Caco-2 (cell line): ENCODE data around the gene INO80C. TPM values are rescaled to one million over a fixed set of nuclear protein-coding genes. Genes with fewer than 3 reads are reported as not detected.

Source experiments
- BruUV-seq: library from RNA; stranded (reverse); fragments of 400-500 nt; replicated peaks from 2 replicates; lab custom pipeline; 2021; lab: Mats Ljungman, UMichigan
- CTCF ChIA-PET: fragments of 300-600 bp; sonication (Branson Sonifier 250); formaldehyde crosslinking; loops from one replicate; lab custom pipeline; 2022; ENCODE audit warnings: antibody characterized with exemption; lab: Charles Lee
- POLR2A ChIA-PET: fragments of 300-600 bp; sonication (Branson Sonifier 250); formaldehyde crosslinking; loops from one replicate; lab custom pipeline; 2022; ENCODE audit warnings: antibody characterized with exemption; lab: Charles Lee
- DNase-seq, 2 experiments: peaks; one replicate each; pipeline versions ENCODE4 v3.0.0 to v3.0.0-alpha.2; 2020 to 2022
- H3K27me3 ChIP-seq: replicated peaks from 2 replicates; pipeline ENCODE4 v1.6.0; 2011; ENCODE audit warnings: low read length; ENCODE audit not compliant: control insufficient read depth, insufficient read depth
- H3K36me3 ChIP-seq: 2 replicates; pipeline ENCODE4 v1.5.1; 2011; ENCODE audit warnings: low read length; ENCODE audit not compliant: control insufficient read depth, insufficient read depth
- H3K4me1 ChIP-seq: fragments of 250-450 bp; sonication (Bioruptor Pico); 2 replicates; pipeline ENCODE4 v1.5.1; 2020; ENCODE audit warnings: mild to moderate bottlenecking
- H3K4me3 ChIP-seq: 2 replicates; pipeline ENCODE4 v1.5.1; 2011; ENCODE audit warnings: low read depth, mild to moderate bottlenecking, control low read depth, low read length
- H3K9me3 ChIP-seq: fragments of 250-450 bp; sonication (Bioruptor Pico); 2 replicates; pipeline ENCODE4 v1.5.1; 2020; ENCODE audit warnings: mild to moderate bottlenecking, moderate library complexity
- H3K27ac Mint-ChIP-seq: one replicate; pipeline ENCODE4 v1.8.0; 2022; ENCODE audit warnings: mixed read lengths; ENCODE audit not compliant: unreplicated experiment
- H3K27me3 Mint-ChIP-seq: one replicate; pipeline ENCODE4 v1.8.0; 2022; ENCODE audit warnings: mixed read lengths; ENCODE audit not compliant: insufficient read depth, unreplicated experiment
- H3K36me3 Mint-ChIP-seq: one replicate; pipeline ENCODE4 v1.8.0; 2022; ENCODE audit warnings: mild to moderate bottlenecking, mixed read lengths; ENCODE audit not compliant: insufficient read depth, unreplicated experiment
- H3K4me1 Mint-ChIP-seq: one replicate; pipeline ENCODE4 v1.8.0; 2022; ENCODE audit warnings: low read depth, mixed read lengths; ENCODE audit not compliant: unreplicated experiment
- H3K4me3 Mint-ChIP-seq: one replicate; pipeline ENCODE4 v1.8.0; 2022; ENCODE audit warnings: mild to moderate bottlenecking, moderate library complexity, mixed read lengths; ENCODE audit not compliant: unreplicated experiment
- H3K9me3 Mint-ChIP-seq: one replicate; pipeline ENCODE4 v1.8.0; 2022; ENCODE audit warnings: mixed read lengths; ENCODE audit not compliant: unreplicated experiment
- CTCF ChIP-seq, 2 experiments: fragments of 200-600 bp in 1 of 2; IDR thresholded peaks; 1 replicate in 1 of 2; 2 replicates in 1 of 2; pipeline versions ENCODE4 v1.5.1 to v1.8.0; 2011 to 2022; ENCODE audit warnings: antibody characterized with exemption in 1 of 2, control low read depth in 1 of 2, inconsistent platforms in 1 of 2, low read depth in 1 of 2, low read length in 1 of 2, mild to moderate bottlenecking in 1 of 2, moderate library complexity in 1 of 2; ENCODE audit not compliant: insufficient read depth in 1 of 2, severe bottlenecking in 1 of 2, unreplicated experiment in 1 of 2
- intact Hi-C: fragments of 100-400 bp; cut with micrococcal nuclease; formaldehyde crosslinking; loops from one replicate; pipeline ENCODE4 v1.10.0; 2022; ENCODE audit not compliant: unreplicated experiment
- total RNA-seq: library from RNA; stranded (reverse); gene quantifications from 2 replicates; pipeline ENCODE4 v1.2.3, GENCODE V29; 2022

INO80C gene
- total RNA-seq, 1 experiment from 2014 or later: 26.6 TPM

- peaks cover 21% of the 10 kb centered on the region for H3K4me1 ChIP-seq
- Mint-ChIP-seq H3K27ac (no peak overlapping the region), H3K27me3 (no peaks in the 10 kb centered on the region), H3K9me3 (no peaks in the 10 kb centered on the region), H3K4me3 (no peak overlapping the region), H3K4me1 (peaks cover 13% of the 10 kb centered on the region), H3K36me3 (peaks cover 10% of the 10 kb centered on the region)
- no peak for DNase-seq
- CTCF ChIA-PET: no interaction called here
- TF ChIP-seq CTCF (IDR thresholded peaks at IDR 0.05; ENCODE audit: insufficient read depth in 1 of 2, low read depth in 1 of 2, low read length in 1 of 2, severe bottlenecking in 1 of 2, unreplicated experiment in 1 of 2): no peak
- H3K4me3 ChIP-seq: no peak overlapping the region
- H3K9me3 ChIP-seq: no peaks in the 10 kb centered on the region
- POLR2A ChIA-PET: no interaction called here
- no peaks in the 10 kb centered on the region for H3K36me3 ChIP-seq
- BruUV-seq: no TSS peak
- intact Hi-C loops: no loop called here
- H3K27me3 ChIP-seq: no peaks in the 10 kb centered on the region
Measured at GRCh38 chr18:35502052-35502451, 4.3 kb upstream of the INO80C start.

- no peaks in the 10 kb centered on the region for H3K27me3 Mint-ChIP-seq
- Histone ChIP-seq H3K4me1 (peaks cover 17% of the 10 kb centered on the region), H3K4me3 (no peak overlapping the region), H3K27me3 (no peaks in the 10 kb centered on the region), H3K36me3 (no peaks in the 10 kb centered on the region), H3K9me3 (no peaks in the 10 kb centered on the region)
- ChIA-PET CTCF (no interaction called here), POLR2A (no interaction called here)
- no peak for TF ChIP-seq CTCF (IDR thresholded peaks at IDR 0.05; ENCODE audit: insufficient read depth in 1 of 2, low read depth in 1 of 2, low read length in 1 of 2, severe bottlenecking in 1 of 2, unreplicated experiment in 1 of 2)
- H3K27ac Mint-ChIP-seq: no peak overlapping the region
- no peaks in the 10 kb centered on the region for H3K9me3 Mint-ChIP-seq
- no peak for DNase-seq
- no TSS peak for BruUV-seq
- peaks cover 10% of the 10 kb centered on the region for H3K36me3 Mint-ChIP-seq
- H3K4me3 Mint-ChIP-seq: no peak overlapping the region
- H3K4me1 Mint-ChIP-seq: peaks cover 13% of the 10 kb centered on the region
- intact Hi-C loops: no loop called here
Measured at GRCh38 chr18:35501369-35501768, 3.6 kb upstream of the INO80C start.

- intact Hi-C loops: no loop called here
- H3K36me3 Mint-ChIP-seq: peaks cover 10% of the 10 kb centered on the region
- no peak overlapping the region for H3K4me3 Mint-ChIP-seq
Measured at GRCh38 chr18:35500113-35500512, 2.4 kb upstream of the INO80C start.

More at GRCh38 chr18:35500113-35500512, 2.4 kb upstream of the INO80C start:
- TF ChIP-seq CTCF (IDR thresholded peaks at IDR 0.05; ENCODE audit: insufficient read depth in 1 of 2, low read depth in 1 of 2, low read length in 1 of 2, severe bottlenecking in 1 of 2, unreplicated experiment in 1 of 2): no peak
- no peaks in the 10 kb centered on the region for H3K27me3 ChIP-seq
- no peaks in the 10 kb centered on the region for H3K9me3 Mint-ChIP-seq
- no peak for DNase-seq
- H3K27me3 Mint-ChIP-seq: no peaks in the 10 kb centered on the region
- peaks cover 13% of the 10 kb centered on the region; the same call in 1 of the 2 replicates for H3K4me1 ChIP-seq
- H3K36me3 ChIP-seq: no peaks in the 10 kb centered on the region
- H3K4me1 Mint-ChIP-seq: peaks cover 6% of the 10 kb centered on the region
- ChIA-PET CTCF (no interaction called here), POLR2A (no interaction called here)
- no peaks in the 10 kb centered on the region for H3K9me3 ChIP-seq
- H3K27ac Mint-ChIP-seq: no peak overlapping the region
- no TSS peak for BruUV-seq
- no peak overlapping the region for H3K4me3 ChIP-seq
